GM12875 (cell line): ENCODE data around the gene UQCRQ.
A peak's percentile ranks its signal among the peaks of the same experiment; 100 is the strongest.

Experiments used
- H3K4me3 ChIP-seq: one replicate; pipeline ENCODE4 v1.5.1; 2011; ENCODE audit warnings: low read depth, low read length, control low read depth
- TF ChIP-seq, protein P1 (sequence below): IDR thresholded peaks from 2 replicates; pipeline ENCODE4 v1.5.1; 2011; ENCODE audit warnings: low read depth, mild to moderate bottlenecking, control low read depth, inconsistent platforms, low read length, moderate library complexity, borderline replicate concordance; ENCODE audit not compliant: insufficient read depth

The UQCRQ gene

DNA sequence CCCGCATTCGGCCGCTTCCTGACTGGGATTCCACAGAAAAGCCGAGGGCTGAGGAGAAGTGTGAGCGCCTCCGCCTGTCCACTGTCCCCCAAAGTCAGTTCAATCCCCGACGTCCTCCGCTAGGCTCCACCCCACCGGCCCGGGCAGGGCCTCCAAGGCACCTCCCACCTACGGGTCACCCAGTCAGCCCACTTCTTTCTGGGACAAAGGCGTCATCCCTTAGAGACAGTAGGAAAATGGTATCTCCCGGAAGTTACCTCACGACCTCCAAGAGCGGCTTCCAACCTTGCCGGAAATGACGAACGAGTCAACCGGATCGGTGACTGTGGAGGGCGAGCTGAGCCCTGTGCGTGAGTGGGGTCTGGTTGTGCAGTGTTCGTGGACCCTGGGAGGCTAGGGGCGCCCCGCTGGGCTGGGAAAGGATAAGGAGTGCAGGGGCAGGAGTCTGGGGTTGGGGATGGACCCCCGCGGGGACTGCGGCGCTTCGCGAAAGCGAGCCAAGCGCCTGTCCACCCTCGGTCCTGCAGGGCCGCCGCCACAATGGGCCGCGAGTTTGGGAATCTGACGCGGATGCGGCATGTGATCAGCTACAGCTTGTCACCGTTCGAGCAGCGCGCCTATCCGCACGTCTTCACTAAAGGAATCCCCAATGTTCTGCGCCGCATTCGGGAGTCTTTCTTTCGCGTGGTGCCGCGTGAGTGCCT lies at the start of gene UQCRQ, which contains the start of gene GDF9:
Gene UQCRQ (plus strand): TSS at position 301 of the 704 bp plus-strand sequence. CDS start 240 bp downstream, at position 541.
Gene GDF9 (minus strand): TSS at position 128 of the 704 bp plus-strand sequence. CDS start 1,936 bp downstream, outside the sequence.
- H3K4me3 ChIP-seq, result peak within 1 kb of the TSS; percentile 85
- TF ChIP-seq, protein P1, sequence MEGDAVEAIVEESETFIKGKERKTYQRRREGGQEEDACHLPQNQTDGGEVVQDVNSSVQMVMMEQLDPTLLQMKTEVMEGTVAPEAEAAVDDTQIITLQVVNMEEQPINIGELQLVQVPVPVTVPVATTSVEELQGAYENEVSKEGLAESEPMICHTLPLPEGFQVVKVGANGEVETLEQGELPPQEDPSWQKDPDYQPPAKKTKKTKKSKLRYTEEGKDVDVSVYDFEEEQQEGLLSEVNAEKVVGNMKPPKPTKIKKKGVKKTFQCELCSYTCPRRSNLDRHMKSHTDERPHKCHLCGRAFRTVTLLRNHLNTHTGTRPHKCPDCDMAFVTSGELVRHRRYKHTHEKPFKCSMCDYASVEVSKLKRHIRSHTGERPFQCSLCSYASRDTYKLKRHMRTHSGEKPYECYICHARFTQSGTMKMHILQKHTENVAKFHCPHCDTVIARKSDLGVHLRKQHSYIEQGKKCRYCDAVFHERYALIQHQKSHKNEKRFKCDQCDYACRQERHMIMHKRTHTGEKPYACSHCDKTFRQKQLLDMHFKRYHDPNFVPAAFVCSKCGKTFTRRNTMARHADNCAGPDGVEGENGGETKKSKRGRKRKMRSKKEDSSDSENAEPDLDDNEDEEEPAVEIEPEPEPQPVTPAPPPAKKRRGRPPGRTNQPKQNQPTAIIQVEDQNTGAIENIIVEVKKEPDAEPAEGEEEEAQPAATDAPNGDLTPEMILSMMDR, result no peak

DNA sequence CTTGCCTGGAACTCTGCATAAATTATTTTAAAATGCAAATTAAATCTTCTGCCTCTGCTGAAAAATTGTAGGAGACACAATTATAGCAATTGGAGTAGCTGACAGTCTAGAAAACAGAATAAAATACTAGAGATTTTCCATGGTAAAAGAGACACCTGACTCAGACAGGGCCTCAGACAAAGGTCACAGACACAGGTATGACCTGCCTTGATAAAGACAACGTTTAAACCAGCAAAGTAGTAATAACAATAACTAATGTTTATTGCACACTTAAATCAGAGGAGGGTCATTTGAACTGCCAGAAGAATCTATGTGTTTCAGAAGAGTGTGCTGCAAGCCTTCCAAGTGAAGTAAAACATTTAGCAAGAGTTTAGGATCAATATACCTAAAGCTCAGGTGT lies 49.4 kb upstream of the UQCRQ start:
- no peak overlapping the region for H3K4me3 ChIP-seq
- TF ChIP-seq, protein P1, result no peak

DNA sequence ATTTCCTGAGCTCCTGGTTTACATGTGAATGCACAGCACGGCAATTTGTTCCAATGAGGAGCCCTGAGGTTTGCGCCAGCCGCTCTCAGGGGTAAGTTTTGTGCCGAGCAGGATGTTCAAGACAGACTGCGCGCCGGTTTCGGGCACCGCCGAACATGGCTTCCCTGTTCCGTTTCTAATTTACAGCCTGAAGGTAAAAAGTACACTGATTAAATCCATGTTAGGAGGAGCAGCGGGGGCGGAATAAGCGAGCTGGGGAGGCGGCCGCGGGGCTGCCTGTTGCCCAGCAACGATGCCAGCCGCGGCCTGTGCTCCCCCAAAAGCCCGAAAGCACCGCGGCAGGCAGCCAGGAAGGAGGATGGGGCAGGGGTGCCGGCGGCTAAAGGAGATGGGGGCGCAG lies 47.0 kb upstream of the UQCRQ start:
- peak overlapping the region; percentile 6 for H3K4me3 ChIP-seq
- TF ChIP-seq, protein P1, result no peak

DNA sequence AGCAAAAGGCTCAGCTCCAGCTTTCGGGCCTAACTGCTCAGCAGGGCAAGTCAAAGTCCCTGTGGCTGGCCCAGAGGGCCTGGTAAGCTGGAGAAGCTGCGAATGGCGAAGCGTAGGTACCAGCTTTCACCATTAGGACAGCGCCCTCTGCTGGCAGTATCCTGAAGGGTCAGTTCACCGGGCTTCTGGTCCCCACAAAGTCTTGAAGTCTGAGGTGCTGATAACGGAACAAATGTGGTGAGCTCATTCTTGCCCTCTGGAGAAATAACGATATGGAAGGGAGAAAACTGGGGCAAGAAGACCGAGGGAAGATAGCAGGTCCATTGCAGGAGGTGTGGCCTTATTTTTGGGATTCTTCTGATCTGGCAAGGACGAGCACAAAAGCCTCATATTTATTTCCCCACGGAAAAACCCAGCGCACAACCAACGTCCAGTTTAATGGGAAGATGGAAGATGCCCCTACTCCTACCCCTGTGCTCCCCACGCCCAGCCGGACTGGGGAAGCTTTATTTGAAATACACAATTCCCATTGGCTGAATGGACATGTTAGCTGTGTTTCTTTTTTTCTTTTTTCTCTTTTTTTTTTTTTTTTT lies 46.2 kb upstream of the UQCRQ start:
- TF ChIP-seq, protein P1, result peak; percentile 92
- H3K4me3 ChIP-seq, result no peak overlapping the region

DNA sequence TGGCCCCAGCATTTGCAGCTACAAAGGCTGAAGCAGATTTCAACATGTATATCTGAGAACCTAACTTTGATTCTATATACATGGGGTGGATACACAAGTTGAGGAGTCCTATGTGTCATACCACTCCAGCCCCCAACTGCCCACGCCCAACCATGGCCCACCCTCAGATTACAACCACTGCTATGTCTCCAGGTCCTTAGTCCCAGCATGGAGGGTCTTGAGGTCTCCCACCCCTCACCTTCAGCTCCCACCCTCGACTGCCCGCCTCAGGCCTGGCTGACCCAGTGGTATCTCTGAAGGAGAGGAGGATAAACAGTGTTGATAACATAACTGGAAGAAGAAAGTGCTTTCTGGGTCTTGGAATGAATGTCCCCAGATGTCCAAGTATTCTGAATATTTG lies 45.1 kb upstream of the UQCRQ start:
- no peak overlapping the region for H3K4me3 ChIP-seq
- TF ChIP-seq, protein P1, result no peak

DNA sequence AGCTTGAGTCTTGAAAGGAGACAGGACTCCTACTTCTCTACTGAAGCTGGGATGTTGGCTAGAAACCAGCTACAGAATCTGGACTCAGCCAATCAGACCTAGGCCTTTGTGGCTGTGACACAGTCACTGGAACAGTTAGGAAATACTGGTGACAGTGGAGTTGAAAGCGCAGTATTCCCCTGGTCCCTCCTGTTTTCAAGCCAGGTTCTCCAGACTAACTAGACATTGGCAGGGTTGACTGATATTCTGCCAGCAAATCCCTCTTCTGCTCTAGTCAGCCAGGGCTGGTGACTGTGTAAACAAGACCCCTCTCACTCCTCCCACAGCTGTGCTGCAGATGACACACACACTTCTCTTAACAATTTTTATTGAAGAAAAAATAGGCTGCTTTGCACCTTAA lies 44.7 kb upstream of the UQCRQ start:
- H3K4me3 ChIP-seq, result no peak overlapping the region
- TF ChIP-seq, protein P1, result no peak
